ENCODE measurements around the gene HS3ST6.

- no peak for TF ChIP-seq CTCF (IDR thresholded peaks at IDR 0.05; ENCODE audit: low read length)
- no peak for TF ChIP-seq EZH2 (IDR thresholded peaks at IDR 0.05; ENCODE audit: borderline replicate concordance, low read length)
These were observed 4.1 kb downstream of the HS3ST6 start for GRCh38 chr16:1914084-1914608.
